B cell (primary cell): ENCODE measurements around the gene TTLL5. TPM values are rescaled to one million over a fixed set of nuclear protein-coding genes. Genes with fewer than 3 reads are reported as not detected.

Experiments
- ATAC-seq: fragments of 200-7000 bp; cut with Tn5 transposase; one replicate; pipeline ENCODE4 v1.10.0; 2021; ENCODE audit warnings: low read depth, mild to moderate bottlenecking, moderate number of reproducible peaks, moderate library complexity
- CTCF ChIA-PET: fragments of 350-600 bp; sonication (Branson Sonifier 250); formaldehyde crosslinking; loops from one replicate; lab custom pipeline; 2021; ENCODE audit warnings: antibody characterized with exemption, inconsistent platforms; lab: Charles Lee
- POLR2A ChIA-PET: fragments of 350-600 bp; sonication (Branson Sonifier 250); formaldehyde crosslinking; loops from one replicate; lab custom pipeline; 2021; ENCODE audit warnings: antibody characterized with exemption; lab: Charles Lee
- DNase-seq: peaks from one replicate; pipeline ENCODE4 v3.0.0; 2013
- H2AFZ ChIP-seq: 2 replicates; pipeline ENCODE4 v1.6.1; 2012; ENCODE audit warnings: mild to moderate bottlenecking, low read depth, low read length; ENCODE audit not compliant: insufficient read depth, poor library complexity, severe bottlenecking
- H3K27ac ChIP-seq, 2 donors: 1 replicate in 1 of 2; 2 replicates in 1 of 2; pipeline ENCODE4 v1.5.1; 2012 to 2013; ENCODE audit warnings: low read length in 2 of 2, mild to moderate bottlenecking in 2 of 2, moderate library complexity in 1 of 2
- H3K27me3 ChIP-seq, 4 experiments: fragments of 200-600 bp in 1 of 4; sonication (generic) in 1 of 4; replicated peaks in 1 of 4; 1 replicate in 2 of 4; 2 replicates in 2 of 4; pipeline versions ENCODE4 v1.6.1 to v1.7.0; 2013 to 2016; ENCODE audit warnings: low read length in 3 of 4, mild to moderate bottlenecking in 2 of 4, mixed read lengths in 1 of 4, moderate library complexity in 1 of 4; ENCODE audit not compliant: insufficient read depth in 4 of 4, control insufficient read depth in 3 of 4; ENCODE audit errors: control extremely low read depth in 1 of 4
- H3K36me3 ChIP-seq, 2 experiments: replicated peaks in 1 of 2; 1 replicate in 1 of 2; 2 replicates in 1 of 2; pipeline versions ENCODE4 v1.6.1 to v1.7.1; 2013; ENCODE audit warnings: low read length in 1 of 2; ENCODE audit not compliant: insufficient read depth in 2 of 2, control insufficient read depth in 1 of 2; ENCODE audit errors: control extremely low read depth in 1 of 2, extremely low read depth in 1 of 2
- H3K4me1 ChIP-seq, 2 donors: fragments of 200-600 bp in 1 of 2; sonication (generic) in 1 of 2; 1 replicate in 1 of 2; 2 replicates in 1 of 2; pipeline versions ENCODE4 v1.5.1 to v1.6.1; 2013 to 2017; ENCODE audit warnings: low read length in 2 of 2; ENCODE audit not compliant: control insufficient read depth in 2 of 2, insufficient read depth in 2 of 2
- H3K4me2 ChIP-seq: replicated peaks from 2 replicates; pipeline ENCODE3; 2012; ENCODE audit warnings: mild to moderate bottlenecking, low read depth, low read length; ENCODE audit not compliant: poor library complexity, severe bottlenecking
- H3K4me3 ChIP-seq, 5 experiments: fragments of 200-600 bp in 1 of 5; sonication (generic) in 1 of 5; 1 replicate in 3 of 5; 2 replicates in 2 of 5; pipeline versions ENCODE4 v1.5.1 to v1.7.0; 2011 to 2016; ENCODE audit warnings: low read length in 4 of 5, mild to moderate bottlenecking in 4 of 5, low read depth in 2 of 5, control low read depth in 1 of 5, moderate library complexity in 1 of 5; ENCODE audit not compliant: insufficient read depth in 1 of 5; ENCODE audit errors: control extremely low read depth in 1 of 5, extremely low read depth in 1 of 5
- H3K79me2 ChIP-seq: fragments of 200-600 bp; sonication (generic); one replicate; pipeline ENCODE4 v1.6.0; 2016; ENCODE audit warnings: low read length; ENCODE audit not compliant: control insufficient read depth, insufficient read depth
- H3K9ac ChIP-seq: fragments of 200-600 bp; sonication (generic); 2 replicates; pipeline ENCODE4 v1.6.1; 2017; ENCODE audit warnings: mild to moderate bottlenecking, low read length, moderate library complexity
- H3K9me3 ChIP-seq, 3 donors: one replicate each; pipeline versions ENCODE4 v1.6.1 to v1.7.1; 2013; ENCODE audit warnings: low read length in 2 of 3; ENCODE audit not compliant: control insufficient read depth in 2 of 3, insufficient read depth in 1 of 3; ENCODE audit errors: control extremely low read depth in 1 of 3
- H4K20me1 ChIP-seq: 2 replicates; pipeline ENCODE4 v1.6.0; 2012; ENCODE audit warnings: mild to moderate bottlenecking, low read length; ENCODE audit not compliant: insufficient read depth, control insufficient read depth, poor library complexity, severe bottlenecking
- H3K27ac Mint-ChIP-seq: one replicate; pipeline ENCODE4 v1.8.0; 2021; ENCODE audit warnings: mixed read lengths
- H3K27me3 Mint-ChIP-seq: one replicate; pipeline ENCODE4 v1.8.0; 2021; ENCODE audit warnings: mixed read lengths
- H3K4me1 Mint-ChIP-seq: one replicate; pipeline ENCODE4 v1.8.0; 2021; ENCODE audit warnings: mixed read lengths
- H3K4me3 Mint-ChIP-seq: one replicate; pipeline ENCODE4 v1.8.0; 2021; ENCODE audit warnings: mixed read lengths
- H3K9me3 Mint-ChIP-seq: one replicate; pipeline ENCODE4 v1.8.0; 2022; ENCODE audit warnings: mixed read lengths; ENCODE audit not compliant: insufficient read depth
- CTCF ChIP-seq: fragments of 200-600 bp; IDR thresholded peaks from one replicate; pipeline ENCODE4 v1.8.0; 2022; ENCODE audit warnings: antibody characterized with exemption, mild to moderate bottlenecking
- EZH2 ChIP-seq: IDR thresholded peaks from 2 replicates; pipeline ENCODE4 v1.6.1; 2012; ENCODE audit warnings: borderline replicate concordance, low read depth, mild to moderate bottlenecking, moderate library complexity, low read length; ENCODE audit not compliant: insufficient read depth, poor library complexity, severe bottlenecking
- WGBS: methylation state at CpG from one replicate; pipeline ENCODE4 v1.1.5; 2013; ENCODE audit warnings: missing lambda C conversion rate; ENCODE audit not compliant: insufficient coverage; 5-methylcytosine and 5-hydroxymethylcytosine counted together
- intact Hi-C: fragments of 100-400 bp; cut with micrococcal nuclease; formaldehyde crosslinking; loops from one replicate; pipeline ENCODE4 v1.10.0; 2022
- polyA plus RNA-seq: library from polyadenylated mRNA; depleted of rRNA; stranded (reverse); fragments of >200 nt; gene quantifications from 2 replicates; pipeline ENCODE4 v1.2.3, GENCODE V29; 2012
- total RNA-seq, 2 donors: library from RNA; stranded (reverse); fragments of 120-200 nt in 1 of 2; gene quantifications; 1 replicate in 1 of 2; 2 replicates in 1 of 2; pipeline versions ENCODE4 v1.2.3 to v1.2.4, GENCODE V29; 2013 to 2022

Gene TTLL5
- total and polyA plus RNA-seq, 2 donors (not counting 1 experiment from before 2014, with no cell fraction given) = 10.9 to 50.9 TPM

GRCh38 chr14:75842551-75842950 lies 181.5 kb downstream of the TTLL5 start:
- H3K27ac ChIP-seq = no peak overlapping the region
- H3K9me3 ChIP-seq = peaks cover 0 to 8% (median 0%) of the 10 kb centered on the region in 3 donors
- no peak overlapping the region for H3K4me3 ChIP-seq
- no peak overlapping the region for H2AFZ ChIP-seq
- no peak overlapping the region for H3K4me2 ChIP-seq
- ChIA-PET POLR2A (no interaction called here), CTCF (no interaction called here)
- Mint-ChIP-seq H3K4me1 (no peaks in the 10 kb centered on the region), H3K4me3 (no peak overlapping the region), H3K27me3 (no peaks in the 10 kb centered on the region), H3K9me3 (no peaks in the 10 kb centered on the region), H3K27ac (no peak overlapping the region)
- H3K4me1 ChIP-seq = no peaks in the 10 kb centered on the region
- WGBS = 78% methylated on average over 1 of the region's 3 CpGs
- no peak overlapping the region for H3K9ac ChIP-seq
- no peaks in the 10 kb centered on the region for H3K36me3 ChIP-seq
- no peak for TF ChIP-seq CTCF
- no peak for TF ChIP-seq EZH2
- ATAC-seq (no peak), DNase-seq (no peak)
- no peaks in the 10 kb centered on the region for H3K79me2 ChIP-seq
- intact Hi-C loops = no loop called here
- no peaks in the 10 kb centered on the region for H3K27me3 ChIP-seq
- H4K20me1 ChIP-seq = no peaks in the 10 kb centered on the region

- H3K79me2 ChIP-seq = no peaks in the 10 kb centered on the region
- no peaks in the 10 kb centered on the region for H3K27me3 ChIP-seq
- H3K27ac ChIP-seq = no peak overlapping the region
- no peak overlapping the region for H3K4me2 ChIP-seq
- Mint-ChIP-seq H3K27me3 (no peaks in the 10 kb centered on the region), H3K4me3 (no peak overlapping the region), H3K9me3 (no peaks in the 10 kb centered on the region), H3K27ac (no peak overlapping the region), H3K4me1 (no peaks in the 10 kb centered on the region)
- no peak overlapping the region for H3K9ac ChIP-seq
- TF ChIP-seq CTCF (no peak), EZH2 (no peak)
- no peaks in the 10 kb centered on the region for H4K20me1 ChIP-seq
- H3K4me1 ChIP-seq = no peaks in the 10 kb centered on the region
- intact Hi-C loops = no loop called here
- no peaks in the 10 kb centered on the region for H3K36me3 ChIP-seq
- POLR2A ChIA-PET = no interaction called here
- H2AFZ ChIP-seq = no peak overlapping the region
- DNase-seq (no peak), ATAC-seq (no peak)
- H3K4me3 ChIP-seq = no peak overlapping the region
- CTCF ChIA-PET = no interaction called here
- H3K9me3 ChIP-seq = no peaks in the 10 kb centered on the region
These were observed 183.4 kb downstream of the TTLL5 start for GRCh38 chr14:75844486-75844885.
